GM18498 (cell line): Measurements from ENCODE around the gene TRIAP1.

ENCODE experiments used
- ATAC-seq: cut with Tn5 transposase; IDR thresholded peaks from one replicate; pipeline ENCODE4 v1.9.1; 2021; ENCODE audit warnings: mild to moderate bottlenecking, moderate library complexity; ENCODE audit not compliant: unreplicated experiment

Gene TRIAP1

DNA sequence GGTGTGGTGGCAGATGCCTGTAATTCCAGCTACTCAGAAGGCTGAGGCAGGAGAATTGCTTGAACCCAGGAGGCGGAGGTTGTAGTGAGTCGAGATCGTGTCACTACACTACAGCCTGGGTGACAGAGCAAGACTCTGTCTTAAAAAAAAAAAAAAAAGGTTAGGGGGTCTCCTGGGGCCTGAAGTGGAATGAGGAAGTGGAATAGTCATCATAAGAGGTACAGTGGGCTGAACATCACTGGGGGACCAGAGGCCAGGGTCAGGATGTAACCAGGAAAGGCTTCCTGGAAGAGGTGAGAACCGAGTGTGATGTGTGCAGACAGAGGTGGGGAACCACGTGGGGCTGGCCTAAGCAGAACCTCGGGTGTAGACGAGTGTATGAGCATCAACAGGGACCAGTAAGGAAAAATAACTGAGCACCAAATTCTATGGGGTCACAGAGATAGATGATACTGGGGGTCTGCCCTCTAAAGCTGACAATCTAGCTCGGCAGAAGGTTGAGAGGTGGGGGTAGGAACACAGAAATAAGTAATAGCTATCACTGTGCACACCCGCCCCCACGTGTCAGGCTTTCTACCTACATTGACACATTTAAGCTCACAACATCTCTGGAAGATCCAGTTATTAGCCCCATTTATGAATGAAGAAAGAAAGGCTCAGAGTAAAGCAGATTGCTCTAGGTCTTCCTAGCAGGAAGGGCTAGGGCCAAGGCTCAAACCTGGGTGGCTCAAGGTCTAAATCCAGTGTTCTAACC, 13.2 kb downstream of the TRIAP1 start:
- no peak for ATAC-seq

- no peak for ATAC-seq
Observed at GRCh38 chr12:120429368-120429767, 16.8 kb downstream of the TRIAP1 start.

GRCh38 chr12:120428597-120429229, 17.5 kb downstream of the TRIAP1 start:
- ATAC-seq: no peak

DNA sequence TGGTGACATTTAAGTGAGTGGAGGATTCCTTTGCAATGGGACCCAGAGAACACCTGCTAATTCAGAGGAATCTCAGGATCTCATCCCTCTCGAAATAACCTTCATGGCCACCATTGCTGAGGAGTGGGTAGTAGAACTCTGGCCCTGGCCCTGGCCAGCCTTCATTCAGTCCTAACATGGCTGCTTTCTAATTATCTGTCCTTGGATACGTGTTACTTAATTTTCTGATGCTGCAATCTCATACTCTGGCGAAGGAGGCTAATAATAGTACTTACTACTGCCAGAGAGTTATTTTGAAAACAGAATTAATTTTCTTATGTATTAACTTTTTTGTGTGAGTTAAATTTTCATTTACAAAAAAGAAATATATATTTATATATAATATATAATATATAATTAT, 20.4 kb downstream of the TRIAP1 start:
- no peak for ATAC-seq

DNA sequence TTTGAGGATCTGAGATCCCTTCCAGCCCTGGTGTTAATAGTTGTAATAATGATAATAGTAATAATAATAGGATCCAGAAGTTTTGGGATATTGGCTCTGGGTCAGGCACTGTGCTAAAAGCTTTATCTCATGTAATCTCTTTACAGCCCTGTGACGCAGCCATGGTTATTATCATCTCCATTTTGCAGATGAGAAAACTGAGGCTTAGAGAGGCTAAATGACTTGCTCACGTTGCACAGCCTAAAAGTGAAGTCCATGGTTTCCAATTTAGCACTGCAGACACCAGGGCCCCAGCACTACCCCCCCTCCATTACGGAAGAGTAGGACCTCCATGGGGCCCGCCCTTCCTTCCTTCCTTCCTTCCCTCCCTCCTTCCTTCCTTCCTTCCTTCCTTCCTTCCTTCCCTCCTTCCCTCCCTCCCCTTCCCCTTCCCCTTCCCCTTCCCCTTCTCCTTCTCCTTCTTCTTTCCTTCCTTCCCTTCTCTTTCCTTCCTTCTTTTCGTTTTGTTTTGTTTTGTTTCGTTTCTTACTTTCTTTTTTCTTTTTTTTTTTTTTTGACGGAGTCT, 23.2 kb downstream of the TRIAP1 start:
- ATAC-seq: no peak

DNA sequence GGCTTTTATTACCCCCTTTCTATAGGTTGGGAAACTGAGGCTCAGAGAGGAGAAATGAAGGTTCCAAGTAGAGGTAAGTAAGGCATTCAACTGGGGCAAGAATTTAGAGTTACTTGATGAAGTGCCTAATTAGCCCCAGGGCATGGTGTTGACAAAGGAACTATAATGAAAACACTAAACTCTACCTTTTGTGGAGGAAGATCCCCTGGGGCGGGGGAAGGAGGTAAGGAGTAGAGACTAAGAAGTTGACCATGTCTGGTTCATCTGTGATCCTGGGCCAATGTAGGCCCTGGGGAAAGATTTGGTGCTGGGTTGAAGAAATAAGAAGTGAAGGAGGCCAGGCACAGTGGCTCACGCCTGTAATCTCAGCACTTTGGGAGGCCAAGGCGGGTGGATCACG, 24.5 kb downstream of the TRIAP1 start:
- ATAC-seq: no peak

DNA sequence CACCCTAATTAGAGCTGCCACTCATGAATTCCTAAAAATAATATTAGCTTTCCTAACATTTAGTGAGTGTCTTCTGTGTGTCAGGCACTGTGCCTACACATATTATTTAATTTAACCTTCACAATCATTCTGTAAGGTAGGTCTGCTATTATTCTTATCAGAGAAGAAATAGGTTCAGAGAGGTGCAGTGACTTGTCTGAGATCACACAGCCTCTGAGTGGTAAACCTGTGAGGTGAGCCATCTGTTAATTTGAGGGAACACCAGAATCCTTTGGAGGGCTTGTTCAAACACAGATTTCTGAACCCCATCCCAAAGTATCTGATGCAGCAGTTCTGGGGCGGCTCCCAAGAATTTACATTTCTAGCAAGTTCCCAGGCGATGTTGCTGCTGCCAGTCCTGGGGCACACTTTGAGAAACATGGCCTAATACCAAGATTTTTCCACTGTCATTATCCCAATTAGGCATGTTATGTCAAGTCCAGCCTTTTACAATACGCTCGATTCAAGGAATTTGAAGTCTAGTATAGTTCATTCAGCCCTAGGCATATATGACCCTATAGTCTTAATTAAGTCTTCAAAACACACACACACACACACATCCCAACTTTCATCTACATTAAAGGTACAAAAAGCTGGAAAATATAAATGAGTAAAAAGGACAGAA, 28.1 kb downstream of the TRIAP1 start:
- no peak for ATAC-seq

DNA sequence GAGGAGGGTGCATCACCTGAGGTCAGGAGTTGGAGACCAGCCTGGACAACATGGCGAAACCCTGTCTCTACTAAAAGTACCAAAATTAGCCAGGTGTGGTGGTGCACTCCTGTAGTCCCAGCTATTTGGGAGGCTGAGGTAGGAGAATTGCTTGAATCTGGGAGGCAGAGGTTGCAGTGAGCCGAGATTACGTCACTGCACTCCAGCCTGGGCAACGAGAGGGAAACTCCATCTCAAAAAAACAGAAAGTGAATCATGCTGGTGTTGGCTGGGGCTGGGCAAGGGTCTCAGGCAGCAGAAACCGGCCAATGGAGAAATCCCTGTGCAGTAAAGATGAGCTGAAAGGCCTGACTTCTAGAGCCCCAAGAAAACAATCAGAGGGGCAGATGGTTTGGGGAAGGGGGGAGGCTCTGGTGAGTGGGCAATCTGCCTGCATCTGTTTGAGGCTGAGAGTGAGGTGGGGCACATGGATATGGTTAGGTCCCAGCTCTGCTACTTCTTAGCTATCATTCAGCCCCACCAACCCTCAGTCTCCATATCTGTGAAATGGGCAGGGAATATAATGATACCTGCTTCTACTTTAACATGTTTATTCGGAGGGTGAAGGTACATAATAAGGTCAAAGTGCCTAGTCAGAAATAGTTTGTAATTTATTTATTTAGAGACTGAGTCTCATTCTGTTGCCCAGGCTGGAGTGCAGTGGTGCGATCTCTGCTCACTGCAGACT, 29.5 kb downstream of the TRIAP1 start:
- no peak for ATAC-seq

DNA sequence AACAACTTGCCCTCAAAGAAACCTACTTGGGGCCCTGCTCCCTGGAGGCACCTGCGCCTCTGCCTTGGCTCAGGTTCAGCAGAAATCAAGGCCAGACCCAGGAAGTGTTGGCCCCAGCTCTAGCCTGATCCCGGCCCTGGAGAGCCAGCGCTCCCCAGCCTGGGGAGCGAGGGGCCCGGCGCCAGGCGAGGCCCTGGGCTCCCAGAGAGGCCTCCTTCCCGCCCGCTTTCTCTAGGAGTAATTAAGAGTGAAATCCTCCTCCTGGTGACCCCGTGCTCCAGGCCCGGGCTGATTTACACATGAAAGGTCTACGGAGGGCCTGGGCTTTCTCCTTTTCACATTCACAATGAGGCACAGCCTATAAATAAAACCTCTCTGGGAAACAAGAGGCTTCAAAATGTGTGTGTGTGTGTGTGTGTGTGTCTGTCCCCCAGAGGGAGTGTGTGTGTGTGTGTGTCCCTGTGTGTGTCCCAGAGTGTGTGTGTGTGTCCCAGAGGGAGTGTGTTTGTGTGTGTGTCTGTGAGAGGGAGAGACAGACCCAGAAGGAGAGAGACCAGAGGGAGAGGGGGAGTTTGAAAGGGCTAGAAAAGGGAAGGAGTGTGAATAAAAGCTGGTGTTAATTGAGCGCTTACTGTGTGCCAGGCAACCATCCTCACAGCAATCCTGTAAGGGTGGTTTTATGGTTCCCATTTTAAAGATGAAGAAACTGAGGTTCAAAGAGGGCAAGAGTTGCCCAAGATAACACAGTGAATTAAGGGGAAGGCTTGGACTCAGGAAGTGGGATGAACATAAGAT, 32.1 kb downstream of the TRIAP1 start:
- no peak for ATAC-seq

DNA sequence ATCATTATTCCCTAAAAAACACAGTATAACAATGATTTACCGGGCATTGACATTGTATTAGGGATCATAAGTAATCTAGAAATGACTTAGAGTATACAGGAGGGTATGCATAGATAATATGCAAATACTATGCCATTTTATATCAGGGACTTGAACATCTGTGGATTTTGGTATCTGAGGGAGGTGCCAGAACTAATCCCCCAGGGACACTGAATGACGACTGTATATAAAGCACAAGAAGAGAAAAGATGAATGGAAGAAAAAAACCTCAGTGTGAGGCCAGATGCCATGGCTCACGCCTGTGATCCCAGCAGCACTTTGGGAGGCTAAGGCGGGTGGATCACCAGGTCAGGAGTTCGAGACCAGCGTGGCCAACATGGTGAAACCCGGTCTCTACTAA, 33.8 kb downstream of the TRIAP1 start:
- ATAC-seq: no peak

- ATAC-seq: no peak
Observed at GRCh38 chr12:120408771-120409170, 37.4 kb downstream of the TRIAP1 start.

DNA sequence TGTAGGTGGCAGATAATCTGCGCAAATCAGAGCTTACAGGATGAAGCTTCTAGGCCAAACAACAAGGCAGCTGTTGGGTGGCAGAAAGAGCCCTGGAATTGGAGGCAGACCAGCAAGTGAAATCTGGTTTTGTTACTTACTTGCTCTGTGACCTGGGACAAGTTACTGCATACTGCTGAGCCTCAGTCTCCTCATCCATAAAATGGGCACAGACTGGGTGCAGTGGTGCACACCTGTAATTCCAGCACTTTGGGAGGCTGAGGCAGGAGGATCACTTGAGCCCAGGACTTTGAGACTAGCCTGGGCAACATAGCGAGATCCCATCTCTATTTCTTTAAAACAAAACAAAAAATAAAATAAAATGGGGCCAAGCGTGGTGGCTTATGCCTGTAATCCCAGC, 39.6 kb downstream of the TRIAP1 start:
- ATAC-seq: no peak

- ATAC-seq: no peak
Observed at GRCh38 chr12:120406069-120406468, 40.1 kb downstream of the TRIAP1 start.

DNA sequence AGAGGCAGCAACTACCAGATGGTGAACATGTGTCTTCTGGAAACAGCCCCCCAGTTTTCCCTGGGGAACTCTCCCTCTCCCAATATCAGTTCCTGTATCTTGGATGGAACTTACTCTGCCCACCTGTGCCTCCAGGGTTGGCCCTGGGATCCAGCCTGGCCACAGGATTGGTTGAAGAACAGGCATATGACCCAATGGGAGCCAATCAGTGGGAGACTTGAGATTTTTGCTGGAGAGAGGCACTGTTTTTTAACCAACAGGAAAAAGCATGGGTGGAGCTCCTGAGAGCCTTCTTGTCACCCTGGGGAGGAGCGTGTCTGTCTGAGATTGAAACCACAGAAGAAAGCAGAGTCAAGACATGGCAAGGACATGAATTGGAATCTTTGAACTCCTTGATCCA, 41.9 kb downstream of the TRIAP1 start:
- ATAC-seq: no peak

- no peak for ATAC-seq
Observed at GRCh38 chr12:120403869-120404268, 42.3 kb downstream of the TRIAP1 start.

DNA sequence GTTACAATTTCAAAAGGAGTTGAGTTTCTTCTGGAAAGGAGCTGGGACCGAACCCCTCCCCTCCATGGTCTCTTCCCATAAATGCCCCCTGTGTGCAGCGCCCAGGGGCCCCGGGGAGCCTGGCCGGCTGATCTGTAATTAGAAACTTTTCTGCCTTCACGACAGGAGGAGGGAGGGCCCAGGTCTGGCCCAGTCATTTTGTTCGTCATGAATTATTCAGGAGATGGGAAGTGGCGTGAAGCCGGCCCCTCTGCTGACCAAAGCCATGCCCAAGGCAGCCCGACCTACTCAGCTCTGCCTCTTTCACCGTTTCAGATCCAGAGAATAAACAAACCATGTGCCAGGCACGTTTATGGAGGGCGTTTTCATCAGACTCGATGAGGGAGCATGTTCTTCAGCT, 44.0 kb downstream of the TRIAP1 start:
- no peak for ATAC-seq

- no peak for ATAC-seq
Observed at GRCh38 chr12:120399531-120399930, 46.7 kb downstream of the TRIAP1 start.

GRCh38 chr12:120397824-120398540, 48.2 kb downstream of the TRIAP1 start:
- ATAC-seq: no peak

DNA sequence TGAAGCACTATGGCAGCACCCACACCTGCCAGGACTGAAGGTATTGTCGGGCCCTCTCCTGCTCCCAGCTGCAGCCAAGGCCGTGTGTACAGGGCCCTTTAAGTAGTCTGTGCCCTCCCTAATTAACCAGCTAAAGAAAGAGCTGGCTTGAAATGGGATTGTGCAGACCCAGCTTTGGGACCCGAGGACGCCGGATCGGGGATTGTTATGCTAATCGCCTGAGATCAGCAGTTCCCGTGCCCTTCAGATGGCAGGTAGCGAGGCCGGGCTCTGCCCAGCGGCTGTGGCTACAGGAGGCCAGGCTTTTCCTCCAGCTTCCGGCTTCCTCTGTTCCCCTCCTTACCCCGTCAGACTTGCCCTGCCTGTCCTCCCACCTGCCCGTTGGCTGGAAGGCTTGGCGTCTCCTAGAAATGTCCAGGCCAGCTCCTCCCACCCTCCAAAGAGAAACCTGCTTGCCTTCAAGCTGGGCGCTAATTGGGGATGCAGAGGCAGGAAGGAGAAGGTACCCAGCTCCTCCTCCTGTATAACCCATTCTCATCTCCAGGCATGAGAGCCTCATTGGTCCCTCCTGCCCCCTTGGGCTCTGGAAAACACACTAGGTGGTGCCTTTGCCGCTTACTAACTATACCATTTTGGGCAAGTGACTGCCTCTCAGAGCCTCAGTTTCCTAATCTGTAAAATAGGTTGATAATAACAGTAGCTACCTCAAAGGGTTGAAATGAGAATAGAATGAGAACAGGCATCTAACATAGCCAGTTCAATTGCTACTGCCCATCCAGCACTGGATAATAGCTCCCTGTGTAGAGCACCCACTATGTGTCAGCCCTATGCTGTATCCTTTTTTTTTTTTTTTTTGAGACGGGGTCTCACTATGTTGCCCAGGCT, 51.5 kb downstream of the TRIAP1 start:
- ATAC-seq: no peak
